AG09309 (cell line): ENCODE measurements around the gene KIAA0319L.
"Not testable (repeated sequence)": the region's sequence is repeated elsewhere in the genome, so short reads cannot be mapped to it uniquely, and the experiment has no call there.

Experiments used
- DNase-seq: peaks from one replicate; pipeline ENCODE4 v3.0.0-alpha.2; 2010; ENCODE audit warnings: low read depth
- H3K4me3 ChIP-seq: 2 replicates; pipeline ENCODE4 v1.5.1; 2011; ENCODE audit warnings: mild to moderate bottlenecking, low read depth, low read length, moderate library complexity; ENCODE audit not compliant: control insufficient read depth
- TF ChIP-seq, protein P1 (sequence below): IDR thresholded peaks from 2 replicates; pipeline ENCODE4 v1.5.1; 2011; ENCODE audit warnings: mild to moderate bottlenecking, low read depth, low read length, inconsistent platforms; ENCODE audit not compliant: insufficient read depth, control insufficient read depth; ENCODE audit errors: missing control alignments

The KIAA0319L gene

DNA sequence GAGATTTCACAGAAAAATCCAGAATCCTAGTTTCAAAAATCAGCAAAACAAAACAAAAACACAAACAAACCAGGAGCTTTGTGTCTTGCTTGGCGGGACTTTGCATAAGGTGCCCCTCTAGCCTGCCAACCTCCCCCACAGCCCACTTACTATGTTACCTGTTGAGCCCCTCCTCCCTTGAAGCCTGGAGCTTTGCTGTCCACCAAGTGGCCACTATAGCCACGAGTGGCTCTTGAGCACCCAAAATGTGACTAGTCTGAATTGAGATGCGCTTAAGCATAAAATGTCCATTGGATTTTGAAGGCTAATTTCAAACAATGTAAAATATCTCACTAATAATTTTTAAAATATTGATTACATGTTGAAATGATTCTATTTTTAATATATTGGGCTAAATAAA is 28.1 kb upstream of the KIAA0319L start:
- H3K4me3 ChIP-seq, result no peak overlapping the region
- TF ChIP-seq, protein P1, sequence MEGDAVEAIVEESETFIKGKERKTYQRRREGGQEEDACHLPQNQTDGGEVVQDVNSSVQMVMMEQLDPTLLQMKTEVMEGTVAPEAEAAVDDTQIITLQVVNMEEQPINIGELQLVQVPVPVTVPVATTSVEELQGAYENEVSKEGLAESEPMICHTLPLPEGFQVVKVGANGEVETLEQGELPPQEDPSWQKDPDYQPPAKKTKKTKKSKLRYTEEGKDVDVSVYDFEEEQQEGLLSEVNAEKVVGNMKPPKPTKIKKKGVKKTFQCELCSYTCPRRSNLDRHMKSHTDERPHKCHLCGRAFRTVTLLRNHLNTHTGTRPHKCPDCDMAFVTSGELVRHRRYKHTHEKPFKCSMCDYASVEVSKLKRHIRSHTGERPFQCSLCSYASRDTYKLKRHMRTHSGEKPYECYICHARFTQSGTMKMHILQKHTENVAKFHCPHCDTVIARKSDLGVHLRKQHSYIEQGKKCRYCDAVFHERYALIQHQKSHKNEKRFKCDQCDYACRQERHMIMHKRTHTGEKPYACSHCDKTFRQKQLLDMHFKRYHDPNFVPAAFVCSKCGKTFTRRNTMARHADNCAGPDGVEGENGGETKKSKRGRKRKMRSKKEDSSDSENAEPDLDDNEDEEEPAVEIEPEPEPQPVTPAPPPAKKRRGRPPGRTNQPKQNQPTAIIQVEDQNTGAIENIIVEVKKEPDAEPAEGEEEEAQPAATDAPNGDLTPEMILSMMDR, result no peak
- no peak for DNase-seq

DNA sequence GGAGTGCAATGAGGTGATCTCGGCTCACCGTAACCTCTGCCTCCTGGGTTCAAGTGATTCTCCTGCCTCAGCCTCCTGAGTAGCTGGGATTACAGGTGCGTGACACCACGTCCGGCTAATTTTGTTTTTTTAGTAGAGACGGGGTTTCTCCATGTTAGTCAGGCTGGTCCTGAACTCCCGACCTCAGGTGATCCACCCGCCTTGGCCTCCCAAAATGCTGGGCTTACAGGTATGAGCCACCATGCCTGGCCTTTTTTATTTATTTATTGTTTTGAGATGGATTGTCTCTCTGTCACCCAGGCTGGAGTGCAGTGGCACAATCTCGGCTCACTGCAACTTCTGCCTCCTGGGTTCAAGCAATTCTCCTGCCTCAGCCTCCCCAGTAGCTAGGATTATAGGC is 24.4 kb upstream of the KIAA0319L start:
- not testable (repeated sequence) for DNase-seq, H3K4me3 ChIP-seq

DNA sequence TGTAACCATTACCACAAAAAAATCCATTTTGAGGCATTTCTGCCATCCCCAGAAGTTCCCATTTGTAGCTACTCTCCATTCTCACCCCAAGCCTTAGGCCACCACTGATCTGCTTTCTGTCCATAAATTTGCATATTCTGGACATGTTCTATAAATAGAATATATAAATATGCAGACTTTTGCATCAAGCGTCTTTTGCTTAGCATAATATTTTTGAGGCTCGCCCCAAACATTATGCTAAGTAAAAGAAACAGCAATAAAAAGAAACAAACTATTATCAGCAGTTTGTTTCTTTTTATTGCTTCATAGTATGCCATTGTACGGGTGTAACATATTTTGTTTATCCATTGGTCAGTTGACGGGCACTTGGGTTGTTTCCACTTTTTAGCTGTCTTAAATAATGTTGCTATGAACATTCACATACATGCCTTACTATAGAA is 23.8 kb upstream of the KIAA0319L start:
- TF ChIP-seq, protein P1, result no peak
- no peak for DNase-seq
- no peak overlapping the region for H3K4me3 ChIP-seq

DNA sequence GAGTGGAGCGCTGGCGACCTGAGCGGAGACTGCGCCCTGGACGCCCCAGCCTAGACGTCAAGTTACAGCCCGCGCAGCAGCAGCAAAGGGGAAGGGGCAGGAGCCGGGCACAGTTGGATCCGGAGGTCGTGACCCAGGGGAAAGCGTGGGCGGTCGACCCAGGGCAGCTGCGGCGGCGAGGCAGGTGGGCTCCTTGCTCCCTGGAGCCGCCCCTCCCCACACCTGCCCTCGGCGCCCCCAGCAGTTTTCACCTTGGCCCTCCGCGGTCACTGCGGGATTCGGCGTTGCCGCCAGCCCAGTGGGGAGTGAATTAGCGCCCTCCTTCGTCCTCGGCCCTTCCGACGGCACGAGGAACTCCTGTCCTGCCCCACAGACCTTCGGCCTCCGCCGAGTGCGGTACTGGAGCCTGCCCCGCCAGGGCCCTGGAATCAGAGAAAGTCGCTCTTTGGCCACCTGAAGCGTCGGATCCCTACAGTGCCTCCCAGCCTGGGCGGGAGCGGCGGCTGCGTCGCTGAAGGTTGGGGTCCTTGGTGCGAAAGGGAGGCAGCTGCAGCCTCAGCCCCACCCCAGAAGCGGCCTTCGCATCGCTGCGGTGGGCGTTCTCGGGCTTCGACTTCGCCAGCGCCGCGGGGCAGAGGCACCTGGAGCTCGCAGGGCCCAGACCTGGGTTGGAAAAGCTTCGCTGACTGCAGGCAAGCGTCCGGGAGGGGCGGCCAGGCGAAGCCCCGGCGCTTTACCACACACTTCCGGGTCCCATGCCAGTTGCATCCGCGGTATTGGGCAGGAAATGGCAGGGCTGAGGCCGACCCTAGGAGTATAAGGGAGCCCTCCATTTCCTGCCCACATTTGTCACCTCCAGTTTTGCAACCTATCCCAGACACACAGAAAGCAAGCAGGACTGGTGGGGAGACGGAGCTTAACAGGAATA is 20.1 kb upstream of the KIAA0319L start:
- TF ChIP-seq, protein P1, result no peak
- DNase-seq, result no peak
- no peak overlapping the region for H3K4me3 ChIP-seq

DNA sequence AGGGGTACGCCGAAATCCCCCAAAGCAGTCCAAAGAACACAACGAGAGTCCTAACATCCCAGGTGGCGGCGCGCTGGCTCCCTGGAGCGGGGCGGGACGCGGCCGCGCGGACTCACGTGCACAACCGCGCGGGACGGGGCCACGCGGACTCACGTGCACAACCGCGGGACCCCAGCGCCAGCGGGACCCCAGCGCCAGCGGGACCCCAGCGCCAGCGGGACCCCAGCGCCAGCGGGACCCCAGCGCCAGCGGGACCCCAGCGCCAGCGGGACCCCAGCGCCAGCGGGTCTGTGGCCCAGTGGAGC is 19.5 kb upstream of the KIAA0319L start:
- not testable (repeated sequence) for DNase-seq

DNA sequence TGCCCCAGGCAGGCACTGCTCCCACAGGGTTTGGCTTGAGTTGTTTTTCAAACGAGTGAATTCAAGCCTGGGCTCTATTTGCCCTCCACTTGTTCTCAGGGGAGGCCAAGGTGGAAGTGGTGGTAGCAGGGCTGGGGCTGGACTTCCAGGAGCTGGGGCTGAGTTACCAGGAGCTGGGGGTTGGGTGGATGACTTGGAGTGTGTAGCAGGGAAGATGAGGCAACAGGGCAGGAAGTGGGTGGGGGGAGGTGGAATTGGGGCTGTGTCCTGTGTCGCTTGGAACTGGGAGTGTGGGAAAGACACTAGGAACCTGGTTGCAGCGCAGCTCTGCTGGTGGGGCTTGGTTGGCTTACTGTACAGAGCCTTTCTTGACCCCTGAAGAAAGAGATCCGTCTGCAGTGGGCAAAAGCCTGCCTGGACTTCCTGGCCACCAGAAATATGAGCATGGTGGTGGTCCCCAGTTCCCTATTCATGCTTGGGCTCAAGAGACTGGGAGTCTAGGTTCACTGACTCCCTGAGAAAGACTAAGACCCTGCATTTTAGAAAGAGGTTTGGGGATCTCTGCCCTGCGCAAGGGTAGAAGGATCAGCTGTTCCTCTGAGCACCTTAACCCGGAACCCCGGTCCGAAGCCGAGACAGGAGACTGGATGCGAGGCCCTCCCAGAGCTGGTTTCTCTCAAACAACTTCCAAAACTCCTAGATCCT is 19.0 kb upstream of the KIAA0319L start:
- TF ChIP-seq, protein P1, result no peak
- no peak for DNase-seq
- no peak overlapping the region for H3K4me3 ChIP-seq

More for the DNA sequence above, 19.5 kb upstream of the KIAA0319L start:
- not testable (repeated sequence) for H3K4me3 ChIP-seq

DNA sequence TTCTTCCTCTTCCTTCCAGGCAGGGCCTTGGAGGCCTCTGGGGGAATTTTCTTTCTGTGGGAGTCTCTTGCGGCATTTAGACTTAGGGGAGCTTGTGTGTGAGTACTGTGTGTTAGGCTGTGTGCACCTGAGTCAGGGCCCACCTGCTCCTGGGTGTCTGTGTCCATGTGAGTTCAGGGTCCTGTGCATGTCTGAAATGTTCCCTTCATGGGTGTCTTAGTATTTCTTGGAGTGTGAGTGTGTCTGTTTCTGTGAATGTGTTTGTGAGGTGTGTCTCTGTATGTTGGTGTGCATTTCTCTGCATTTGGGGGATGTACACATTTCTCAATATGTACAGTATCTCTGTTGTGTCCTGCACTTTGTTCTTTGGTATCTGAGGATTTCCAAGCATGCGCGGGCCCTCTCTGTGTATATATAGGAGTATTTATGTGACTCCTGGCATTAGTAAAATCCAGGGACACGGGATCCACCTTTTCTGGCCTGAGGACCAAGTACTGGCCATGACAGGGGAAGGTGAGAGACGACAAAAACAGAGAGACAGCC is 18.3 kb upstream of the KIAA0319L start:
- no peak overlapping the region for H3K4me3 ChIP-seq
- TF ChIP-seq, protein P1, result no peak

More for the DNA sequence above, 18.3 kb upstream of the KIAA0319L start:
- no peak for DNase-seq
